ENCODE results near the gene MAP4K5.

DNA sequence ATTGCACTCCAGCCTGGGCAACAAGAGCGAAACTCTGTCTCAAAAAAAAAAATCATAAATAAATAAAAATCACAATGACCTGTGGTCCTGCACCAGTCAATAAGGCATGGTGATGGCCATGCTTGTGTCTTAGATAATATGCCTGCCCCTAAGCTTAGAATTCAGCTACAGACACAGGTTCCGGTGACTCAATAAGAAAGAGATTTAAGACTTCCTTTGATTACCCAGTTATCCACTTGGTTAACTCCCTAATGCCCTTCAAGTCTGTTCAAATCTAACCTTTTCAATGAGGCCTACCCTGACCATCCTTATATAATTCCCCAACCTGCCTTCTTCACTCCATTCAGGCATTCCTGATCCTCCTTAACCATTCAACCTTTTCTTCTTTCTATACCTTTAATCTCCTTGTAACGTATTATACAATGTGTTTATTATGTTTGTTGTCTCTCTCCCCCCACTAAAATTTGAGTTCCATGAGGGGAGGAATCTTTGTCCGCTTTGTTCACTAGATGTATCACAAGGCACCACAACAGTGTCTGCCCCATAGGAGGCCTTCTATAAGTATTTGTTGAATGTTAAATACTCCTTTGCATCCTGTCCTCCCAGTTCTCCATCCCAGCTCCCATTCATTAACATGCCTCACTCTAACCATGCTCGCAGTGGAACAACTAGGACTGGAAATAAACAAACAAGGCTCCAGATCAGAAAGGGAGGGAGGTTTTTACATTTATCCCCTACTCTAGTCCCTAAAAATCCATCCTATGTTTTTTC lies 8.9 kb downstream of the MAP4K5 start:
- TF ChIP-seq, protein P1, sequence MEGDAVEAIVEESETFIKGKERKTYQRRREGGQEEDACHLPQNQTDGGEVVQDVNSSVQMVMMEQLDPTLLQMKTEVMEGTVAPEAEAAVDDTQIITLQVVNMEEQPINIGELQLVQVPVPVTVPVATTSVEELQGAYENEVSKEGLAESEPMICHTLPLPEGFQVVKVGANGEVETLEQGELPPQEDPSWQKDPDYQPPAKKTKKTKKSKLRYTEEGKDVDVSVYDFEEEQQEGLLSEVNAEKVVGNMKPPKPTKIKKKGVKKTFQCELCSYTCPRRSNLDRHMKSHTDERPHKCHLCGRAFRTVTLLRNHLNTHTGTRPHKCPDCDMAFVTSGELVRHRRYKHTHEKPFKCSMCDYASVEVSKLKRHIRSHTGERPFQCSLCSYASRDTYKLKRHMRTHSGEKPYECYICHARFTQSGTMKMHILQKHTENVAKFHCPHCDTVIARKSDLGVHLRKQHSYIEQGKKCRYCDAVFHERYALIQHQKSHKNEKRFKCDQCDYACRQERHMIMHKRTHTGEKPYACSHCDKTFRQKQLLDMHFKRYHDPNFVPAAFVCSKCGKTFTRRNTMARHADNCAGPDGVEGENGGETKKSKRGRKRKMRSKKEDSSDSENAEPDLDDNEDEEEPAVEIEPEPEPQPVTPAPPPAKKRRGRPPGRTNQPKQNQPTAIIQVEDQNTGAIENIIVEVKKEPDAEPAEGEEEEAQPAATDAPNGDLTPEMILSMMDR (conservative IDR thresholded peaks at IDR 0.05; ENCODE audit: low read depth, low read length), result no peak
- TF ChIP-seq CHD1 (IDR thresholded peaks at IDR 0.05; ENCODE audit: low read depth, low read length) (no peak), POLR2A (IDR thresholded peaks at IDR 0.05; ENCODE audit: low read depth, low read length) (no peak), MXI1 (IDR thresholded peaks at IDR 0.05; ENCODE audit: borderline replicate concordance, low read depth, low read length) (no peak), BHLHE40 (IDR thresholded peaks at IDR 0.05; ENCODE audit: low read depth, low read length) (no peak), CEBPB (IDR thresholded peaks at IDR 0.05; ENCODE audit: low read depth, low read length) (no peak), RAD21 (IDR thresholded peaks at IDR 0.05; ENCODE audit: low read length) (no peak), FOS (IDR thresholded peaks at IDR 0.05; ENCODE audit: low read depth, low read length) (no peak), RCOR1 (IDR thresholded peaks at IDR 0.05; ENCODE audit: insufficient replicate concordance, low read length) (no peak), SMC3 (IDR thresholded peaks at IDR 0.05; ENCODE audit: low read depth, low read length) (no peak), MAZ (IDR thresholded peaks at IDR 0.05; ENCODE audit: borderline replicate concordance, low read depth, low read length) (no peak), RFX5 (IDR thresholded peaks at IDR 0.05; ENCODE audit: low read depth, low read length) (no peak)
- TF ChIP-seq, protein P2, sequence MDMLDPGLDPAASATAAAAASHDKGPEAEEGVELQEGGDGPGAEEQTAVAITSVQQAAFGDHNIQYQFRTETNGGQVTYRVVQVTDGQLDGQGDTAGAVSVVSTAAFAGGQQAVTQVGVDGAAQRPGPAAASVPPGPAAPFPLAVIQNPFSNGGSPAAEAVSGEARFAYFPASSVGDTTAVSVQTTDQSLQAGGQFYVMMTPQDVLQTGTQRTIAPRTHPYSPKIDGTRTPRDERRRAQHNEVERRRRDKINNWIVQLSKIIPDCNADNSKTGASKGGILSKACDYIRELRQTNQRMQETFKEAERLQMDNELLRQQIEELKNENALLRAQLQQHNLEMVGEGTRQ (IDR thresholded peaks at IDR 0.05; ENCODE audit: low read depth, low read length), result no peak

All from IMR-90 (cell line).